AG08395 (cell line): ENCODE data around the gene ARHGEF25.
"Not testable (repeated sequence)": the region's sequence is repeated elsewhere in the genome, so short reads cannot be mapped to it uniquely, and the experiment has no call there.

Experiments
- DNase-seq: peaks from one replicate; pipeline ENCODE4 v3.0.0; 2012; ENCODE audit warnings: mixed read lengths, low spot score

ARHGEF25 gene

GRCh38 chr12:57586128-57586527 lies 25.1 kb upstream of the ARHGEF25 start:
- no peak for DNase-seq

- no peak for DNase-seq
Observed at GRCh38 chr12:57586832-57587429, 24.3 kb upstream of the ARHGEF25 start.

GRCh38 chr12:57588951-57589610 lies 22.2 kb upstream of the ARHGEF25 start:
- not testable (repeated sequence) for DNase-seq

- DNase-seq, result no peak
Observed at GRCh38 chr12:57590479-57590863, 20.8 kb upstream of the ARHGEF25 start.

GRCh38 chr12:57590864-57591781 lies 20.1 kb upstream of the ARHGEF25 start, which contains the start of gene PIP4K2C:
PIP4K2C (plus strand) TSS chr12:57591192; CDS start chr12:57591290, 98 bp downstream.
- peak; percentile 73 for DNase-seq

- DNase-seq, result no peak
Observed at GRCh38 chr12:57591782-57592325, 19.4 kb upstream of the ARHGEF25 start.

- no peak for DNase-seq
Observed at GRCh38 chr12:57592551-57593165, 18.6 kb upstream of the ARHGEF25 start.

GRCh38 chr12:57593187-57593586 lies 18.0 kb upstream of the ARHGEF25 start:
- no peak for DNase-seq

- DNase-seq, result no peak
Observed at GRCh38 chr12:57600395-57600794, 10.8 kb upstream of the ARHGEF25 start.

- DNase-seq, result no peak
Observed at GRCh38 chr12:57602544-57602943, 8.7 kb upstream of the ARHGEF25 start.

GRCh38 chr12:57603324-57603723 lies 7.9 kb upstream of the ARHGEF25 start:
- no peak for DNase-seq

- DNase-seq, result peak; percentile 59
Observed at GRCh38 chr12:57603815-57604453, 7.3 kb upstream of the ARHGEF25 start.

- DNase-seq, result peak; percentile 51
Observed at GRCh38 chr12:57604454-57604991, 6.7 kb upstream of the ARHGEF25 start, which contains the start of gene DTX3. DTX3 (plus strand) TSS chr12:57604824; CDS start chr12:57606518, 1,694 bp downstream.

GRCh38 chr12:57604992-57605810 lies 6.0 kb upstream of the ARHGEF25 start:
- peak; percentile 58 for DNase-seq

- no peak for DNase-seq
Observed at GRCh38 chr12:57605811-57606311, 5.4 kb upstream of the ARHGEF25 start.

- no peak for DNase-seq
Observed at GRCh38 chr12:57606399-57606798, 4.8 kb upstream of the ARHGEF25 start.

GRCh38 chr12:57606821-57607220 lies 4.4 kb upstream of the ARHGEF25 start:
- no peak for DNase-seq

- no peak for DNase-seq
Observed at GRCh38 chr12:57607958-57608663, 3.1 kb upstream of the ARHGEF25 start.

GRCh38 chr12:57609101-57609780 lies 2.0 kb upstream of the ARHGEF25 start:
- no peak for DNase-seq
